Occipital lobe (tissue), 2 donors: ENCODE results near the gene GNA12. TPM values are rescaled to one million over a fixed set of nuclear protein-coding genes. Genes with fewer than 3 reads are reported as not detected.
"Not testable (repeated sequence)": the region's sequence is repeated elsewhere in the genome, so short reads cannot be mapped to it uniquely, and the experiment has no call there.

Experiments used
- DNase-seq: peaks from one replicate; lab custom pipeline; 2025; lab: John Stamatoyannopoulos, UW
- total RNA-seq: library from RNA; depleted of rRNA; stranded (reverse); fragments of >200 nt; gene quantifications from one replicate; pipeline ENCODE4 v1.2.3, GENCODE V29; 2014

GNA12 gene
- total RNA-seq, 1 donor from 2014 or later, result 15.3 TPM

DNA sequence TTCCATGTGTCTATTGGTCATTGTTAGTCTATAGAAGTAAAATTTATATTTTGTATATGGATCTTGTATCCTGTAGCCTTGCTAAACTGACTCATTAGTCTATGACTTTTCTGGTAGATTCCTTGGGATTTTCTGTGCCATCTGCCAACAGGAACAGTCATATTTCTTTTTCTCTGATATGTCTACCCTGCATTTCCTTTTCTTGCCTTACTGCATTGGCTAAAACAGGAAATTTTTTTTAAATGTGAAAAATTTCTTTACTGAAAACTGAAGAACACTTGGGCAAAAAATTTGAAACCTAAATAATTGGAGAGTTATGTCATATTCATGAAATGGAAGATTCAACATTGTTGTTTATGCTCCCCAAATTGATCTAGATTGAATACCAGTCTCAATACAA is 88.6 kb downstream of the GNA12 start:
- no peak for DNase-seq

DNA sequence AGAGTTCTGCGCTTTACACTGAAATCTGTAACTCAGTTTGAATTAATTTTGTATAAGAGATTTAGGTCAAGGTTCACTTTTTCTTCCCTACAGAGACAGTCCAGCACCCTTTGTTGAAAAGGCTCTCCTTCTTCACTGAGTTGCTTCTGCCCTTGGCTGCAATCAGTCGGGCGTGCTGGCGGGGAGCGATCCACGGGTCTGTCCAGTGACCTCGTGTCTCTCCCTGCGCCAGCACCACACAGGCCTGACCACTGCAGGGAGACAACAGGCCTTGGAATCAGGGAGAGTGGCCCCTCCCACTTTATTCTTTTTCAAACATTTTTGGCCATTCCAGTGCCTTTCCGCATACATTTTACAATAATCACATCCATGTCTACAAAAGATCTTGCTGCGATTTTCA is 89.2 kb downstream of the GNA12 start:
- DNase-seq, result no peak

DNA sequence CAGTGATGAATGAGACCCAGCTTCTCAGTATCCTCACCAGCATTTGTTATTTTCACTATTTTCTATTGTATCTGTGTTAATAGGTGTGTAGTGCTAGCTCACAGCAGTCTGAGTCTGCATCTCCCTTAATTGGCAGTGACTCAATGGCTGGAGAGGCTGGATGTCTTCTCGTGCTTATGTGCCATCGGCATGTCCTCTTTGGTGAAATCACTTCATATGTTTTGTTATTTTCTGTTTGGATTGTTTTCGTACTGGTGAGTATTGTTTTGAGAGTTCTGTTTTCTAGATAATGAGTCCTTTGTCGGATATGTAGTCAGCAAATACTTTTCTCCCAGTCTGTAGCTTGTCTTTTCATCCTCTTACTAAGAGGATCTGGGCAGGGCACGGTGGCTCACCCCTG is 90.0 kb downstream of the GNA12 start:
- no peak for DNase-seq

DNA sequence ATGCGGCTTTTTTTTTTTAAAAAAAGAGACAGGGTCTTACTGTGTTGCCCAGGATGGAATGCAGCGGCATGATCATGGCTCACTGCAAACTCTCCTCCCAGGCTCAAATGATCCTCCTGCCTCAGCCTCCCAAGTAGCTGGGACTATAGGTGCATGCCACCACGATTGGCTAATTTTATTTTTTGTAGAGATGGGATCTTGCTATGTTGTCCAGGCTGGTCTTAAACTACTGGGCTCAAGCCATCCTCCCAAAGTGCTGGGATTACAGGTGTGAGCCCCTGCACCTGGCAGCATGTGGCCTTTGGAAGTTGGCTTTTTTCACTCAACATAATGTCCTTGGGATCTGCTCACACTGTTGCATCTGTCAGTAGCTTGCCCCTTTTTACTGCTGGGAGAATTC is 91.0 kb downstream of the GNA12 start:
- no peak for DNase-seq

DNA sequence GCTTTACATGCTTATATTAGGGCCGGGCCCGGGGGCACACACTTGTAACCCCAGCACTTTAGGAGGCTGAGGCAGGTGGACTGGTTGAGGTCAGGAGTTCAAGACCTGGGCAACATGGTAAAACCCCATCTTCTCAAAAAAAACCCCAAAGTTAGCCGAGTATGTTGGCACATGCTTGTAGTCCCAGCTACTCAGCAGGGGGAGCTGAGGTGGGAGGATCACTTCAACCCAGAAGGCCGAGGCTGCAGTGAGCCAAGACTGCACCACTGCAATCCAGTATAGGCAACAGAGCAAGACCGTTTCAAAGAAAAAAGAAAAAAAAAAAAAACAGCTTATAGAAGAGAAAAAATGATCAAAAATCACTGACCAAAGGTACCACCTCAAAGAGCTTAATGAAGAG is 93.0 kb downstream of the GNA12 start:
- no peak for DNase-seq

GRCh38 chr7:2750004-2750407 is 94.1 kb downstream of the GNA12 start:
- no peak for DNase-seq

DNA sequence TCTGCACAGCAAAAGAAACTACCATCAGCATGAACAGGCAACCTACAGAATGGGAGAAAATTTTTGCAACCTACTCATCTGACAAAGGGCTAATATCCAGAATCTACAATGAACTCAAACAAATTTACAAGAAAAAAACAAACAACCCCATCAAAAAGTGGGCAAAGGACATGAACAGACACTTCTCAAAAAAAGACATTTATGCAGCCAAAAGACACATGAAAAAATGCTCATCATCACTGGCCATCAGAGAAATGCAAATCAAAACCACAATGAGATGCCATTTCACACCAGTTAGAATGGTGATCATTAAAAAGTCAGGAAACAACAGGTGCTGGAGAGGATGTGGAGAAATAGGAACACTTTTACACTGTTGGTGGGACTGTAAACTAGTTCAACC is 95.4 kb downstream of the GNA12 start:
- DNase-seq, result not testable (repeated sequence)

DNA sequence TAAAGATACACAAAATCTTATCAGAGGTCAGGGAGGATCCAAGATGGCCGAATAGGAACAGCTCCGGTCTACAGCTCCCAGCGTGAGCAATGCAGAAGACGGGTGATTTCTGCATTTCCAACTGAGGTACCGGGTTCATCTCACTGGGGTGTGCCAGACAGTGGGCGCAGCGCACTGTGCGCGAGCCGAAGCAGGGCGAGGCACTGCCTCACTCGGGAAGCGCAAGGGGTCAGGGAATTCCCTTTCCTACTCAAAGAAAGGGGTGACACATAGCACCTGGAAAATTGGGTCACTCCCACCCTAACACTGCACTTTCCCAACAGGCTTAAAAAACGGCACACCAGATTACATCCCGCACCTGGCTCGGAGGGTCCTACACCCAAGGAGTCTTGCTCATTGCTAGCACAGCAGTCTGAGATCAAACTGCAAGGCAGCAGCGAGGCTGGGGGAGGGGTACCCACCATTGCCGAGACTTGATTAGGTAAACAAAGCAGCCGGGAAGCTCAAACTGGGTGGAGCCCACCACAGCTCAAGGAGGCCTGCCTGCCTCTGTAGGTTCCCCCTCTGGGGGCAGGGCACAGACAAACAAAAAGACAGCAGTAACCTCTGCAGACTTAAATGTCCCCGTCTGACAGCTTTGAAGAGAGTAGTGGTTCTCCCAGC is 100.5 kb downstream of the GNA12 start:
- DNase-seq, result not testable (repeated sequence)

- DNase-seq, result no peak
Measured at GRCh38 chr7:2738766-2739549, 105.2 kb downstream of the GNA12 start.

- DNase-seq, result no peak
Measured at GRCh38 chr7:2737771-2738540, 106.2 kb downstream of the GNA12 start.

- DNase-seq, result not testable (repeated sequence)
Measured at GRCh38 chr7:2737005-2737743, 106.9 kb downstream of the GNA12 start.

GRCh38 chr7:2736411-2736914 is 107.6 kb downstream of the GNA12 start:
- no peak for DNase-seq

DNA sequence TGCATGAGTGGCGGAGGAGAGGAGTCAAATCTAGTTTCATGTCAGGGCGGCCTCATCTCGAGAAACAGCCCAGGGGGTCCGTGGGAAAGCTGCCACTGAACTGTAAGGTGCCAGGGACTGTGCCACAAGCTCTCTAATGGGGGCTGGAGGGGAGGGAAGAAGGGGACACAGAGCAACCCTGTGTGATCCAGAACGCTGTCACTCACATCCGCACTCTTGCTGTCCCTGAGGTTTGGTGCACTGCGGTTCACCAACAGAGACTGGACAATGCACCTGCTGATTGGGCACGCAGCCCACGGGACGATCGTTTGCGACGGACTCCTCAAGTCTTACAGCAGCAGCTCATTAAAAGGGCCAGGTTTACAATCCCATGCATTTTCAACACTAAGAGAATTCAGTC is 108.4 kb downstream of the GNA12 start:
- no peak for DNase-seq

DNA sequence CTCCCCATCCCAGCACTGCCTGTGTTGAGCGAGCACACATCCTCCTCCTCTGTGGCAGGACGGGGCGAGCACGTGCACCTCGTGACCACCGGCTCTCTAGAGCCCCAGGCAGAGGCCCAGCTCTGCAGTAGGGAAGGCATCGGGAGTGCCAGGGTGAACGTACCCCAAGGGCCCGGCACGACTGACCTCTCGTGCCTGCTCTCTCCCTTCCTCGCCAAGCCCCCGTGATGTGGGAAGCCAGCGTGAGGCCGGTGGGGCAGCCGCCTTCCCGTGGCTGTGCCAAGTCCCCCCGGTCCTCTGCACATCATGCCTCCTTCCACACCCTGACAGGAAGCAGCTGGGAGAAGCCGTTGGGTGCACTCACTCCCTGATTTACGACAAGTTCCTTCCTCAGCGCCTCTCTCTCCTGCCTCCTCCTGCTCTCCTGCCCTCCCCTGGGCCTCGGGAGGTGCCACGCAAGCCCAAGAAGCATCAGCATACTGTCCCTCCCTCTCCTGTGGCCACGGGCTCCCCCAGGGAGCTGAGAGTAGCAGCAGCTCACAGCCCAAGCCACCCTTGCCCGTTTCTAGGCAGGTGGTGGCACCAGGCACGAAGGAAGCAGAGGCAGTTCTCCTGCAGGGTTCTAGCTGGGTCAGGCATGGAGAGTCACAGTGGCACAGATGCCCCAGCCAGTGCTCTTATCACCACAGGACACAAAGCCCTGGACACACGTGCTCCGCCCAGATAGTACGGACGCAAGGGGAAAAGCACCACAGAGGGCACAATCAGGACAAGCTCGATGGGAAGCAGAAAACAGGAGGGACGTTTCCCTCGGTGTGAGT is 109.1 kb downstream of the GNA12 start:
- DNase-seq, result no peak

- no peak for DNase-seq
Measured at GRCh38 chr7:2734084-2734686, 109.9 kb downstream of the GNA12 start.

DNA sequence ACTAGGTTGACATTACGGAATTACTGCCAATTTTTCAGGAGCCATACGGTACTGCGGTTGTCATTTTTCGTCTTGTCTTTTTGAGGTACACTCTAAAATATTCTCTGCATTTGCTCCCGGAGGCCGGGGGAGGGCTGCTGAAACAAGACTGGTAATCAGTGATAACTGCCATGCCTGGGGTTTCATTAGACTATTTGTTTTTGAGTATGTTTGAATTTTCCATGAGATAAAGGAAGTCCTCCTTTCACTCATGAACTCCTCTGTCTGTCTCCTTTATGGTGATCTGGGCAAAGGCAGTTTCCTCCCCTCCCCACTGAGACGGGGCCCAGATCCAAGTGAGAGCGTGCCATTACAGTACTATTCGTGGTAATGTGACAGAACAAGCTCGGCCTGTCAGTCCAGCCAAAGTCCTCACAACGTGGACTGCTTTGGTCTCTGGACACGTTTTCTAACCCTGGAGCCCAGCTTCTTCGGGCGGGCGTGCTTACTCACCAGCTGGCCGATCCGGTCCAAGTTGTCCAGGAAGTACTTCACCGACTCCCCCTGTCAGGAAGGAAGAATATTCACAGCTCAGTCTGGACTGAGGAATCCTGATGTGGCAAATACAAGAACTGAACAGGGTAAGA is 111.0 kb downstream of the GNA12 start:
- no peak for DNase-seq

GRCh38 chr7:2732388-2732787 is 111.7 kb downstream of the GNA12 start:
- no peak for DNase-seq

DNA sequence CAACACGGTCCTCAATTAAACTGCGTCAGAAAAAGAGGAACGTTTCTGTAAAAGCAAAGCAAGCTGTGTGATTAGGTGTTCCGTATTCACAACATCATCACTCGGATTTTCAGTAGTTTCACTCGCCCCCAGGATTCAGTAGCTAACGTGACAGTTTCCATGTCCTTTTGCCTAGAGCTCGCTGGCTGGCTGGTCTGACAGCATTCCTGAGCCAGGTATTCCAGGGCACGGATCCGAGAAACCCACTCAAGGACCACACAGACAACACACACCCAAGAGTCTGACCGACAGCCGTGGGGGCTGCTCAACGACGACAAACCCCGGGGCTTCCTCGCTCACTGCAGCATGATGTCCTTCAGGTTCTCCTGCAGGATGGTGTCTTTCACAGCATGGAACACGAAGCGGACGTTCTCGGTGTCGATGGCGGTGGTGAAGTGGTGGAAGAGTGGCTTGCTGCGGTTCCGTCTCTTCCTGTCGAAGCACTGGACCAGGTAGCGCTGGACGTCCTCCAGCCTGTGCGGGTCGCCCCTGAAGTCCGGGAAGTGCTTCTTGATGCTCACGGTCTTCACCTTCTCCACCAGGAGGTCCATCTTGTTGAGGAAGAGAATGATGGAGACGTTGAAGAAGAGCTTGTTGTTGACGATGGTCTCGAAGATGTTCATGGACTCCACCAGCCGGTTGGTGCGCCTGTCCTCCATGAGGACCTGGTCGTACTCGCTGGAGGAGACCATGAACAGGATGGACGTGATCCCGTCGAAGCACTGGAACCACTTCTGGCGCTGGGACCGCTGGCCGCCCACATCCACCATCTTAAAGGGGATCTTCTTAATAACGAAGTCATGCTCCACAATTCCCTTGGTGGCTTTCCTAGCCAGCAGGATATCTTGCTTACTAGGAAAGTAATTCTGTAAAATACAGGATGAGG is 113.0 kb downstream of the GNA12 start:
- no peak for DNase-seq
